K562 (cell line): ENCODE measurements around the gene ATXN7L1. TPM values are rescaled to one million over a fixed set of nuclear protein-coding genes. Genes with fewer than 3 reads are reported as not detected.
A peak's percentile ranks its signal among the peaks of the same experiment; 100 is the strongest.
"Not testable (repeated sequence)": the region's sequence is repeated elsewhere in the genome, so short reads cannot be mapped to it uniquely, and the experiment has no call there.

Experiments
- ATAC-seq: fragments of 200-7000 bp; cut with Tn5 transposase; 3 replicates; pipeline ENCODE4 v1.9.1; 2020; ENCODE audit warnings: moderate library complexity
- BruUV-seq: library from RNA; stranded (reverse); fragments of 400-500 nt; replicated peaks from 2 replicates; lab custom pipeline; 2021; lab: Mats Ljungman, UMichigan
- CTCF ChIA-PET: fragments of 300-600 bp; formaldehyde crosslinking; extraction: SDS; loops from one replicate; lab custom pipeline; 2021; ENCODE audit warnings: low intra/inter-chr PET ratio; lab: Yijun Ruan, JAX
- POLR2A ChIA-PET: fragments of 300-600, 350-650 bp; sonication (Branson Sonifier 250); formaldehyde crosslinking; extraction: SDS; loops from one replicate; lab custom pipeline; 2021; ENCODE audit warnings: antibody characterized with exemption, inconsistent platforms; lab: Yijun Ruan, JAX
- DNase-seq, 4 experiments: peaks; one replicate each; pipeline versions ENCODE4 v3.0.0 to v3.0.0-alpha.2; 2011 to 2018; ENCODE audit warnings: low spot score in 3 of 4, mixed read lengths in 3 of 4; ENCODE audit errors: extremely low read depth in 1 of 4
- FAIRE-seq: peaks from 2 replicates; lab custom pipeline; 2011; peaks lifted over from hg19 to GRCh38; lab: Jason Lieb, UNC
- H2AFZ ChIP-seq: 2 replicates; pipeline ENCODE4 v1.6.0; 2011; ENCODE audit warnings: low read depth, low read length, control low read depth, inconsistent platforms
- H3K27ac ChIP-seq: fragments of 200-600 bp; 3 replicates; pipeline ENCODE4 v1.8.0; 2011; ENCODE audit warnings: low read depth, mild to moderate bottlenecking, control low read depth, inconsistent platforms, low read length, moderate library complexity, mixed read lengths; ENCODE audit errors: extremely low read depth
- H3K27me3 ChIP-seq, 2 experiments: fragments of 300-600 bp in 1 of 2; 2 replicates in 1 of 2; 3 replicates in 1 of 2; pipeline versions ENCODE4 v1.6.0 to v1.8.0; 2011; ENCODE audit warnings: inconsistent platforms in 2 of 2, low read length in 2 of 2, mild to moderate bottlenecking in 1 of 2, mixed read lengths in 1 of 2, moderate library complexity in 1 of 2; ENCODE audit not compliant: control insufficient read depth in 2 of 2, insufficient read depth in 2 of 2
- H3K36me3 ChIP-seq: fragments of 300-600 bp; 3 replicates; pipeline ENCODE4 v1.8.0; 2011; ENCODE audit warnings: mild to moderate bottlenecking, low read length, inconsistent platforms; ENCODE audit not compliant: control insufficient read depth, insufficient read depth
- H3K4me1 ChIP-seq, 2 experiments: fragments of 200-600 bp in 1 of 2; replicated peaks in 1 of 2; 2 replicates in 1 of 2; 3 replicates in 1 of 2; pipeline versions ENCODE4 v1.5.1 to v1.8.0; 2011; ENCODE audit warnings: inconsistent platforms in 2 of 2, low read length in 2 of 2, mild to moderate bottlenecking in 1 of 2, mixed read lengths in 1 of 2, moderate library complexity in 1 of 2; ENCODE audit not compliant: control insufficient read depth in 2 of 2, insufficient read depth in 2 of 2
- H3K4me2 ChIP-seq: 2 replicates; pipeline ENCODE4 v1.6.1; 2011; ENCODE audit warnings: low read length, control low read depth, inconsistent platforms, mixed read lengths; ENCODE audit not compliant: insufficient read depth
- H3K4me3 ChIP-seq: fragments of 200-600 bp; sonication (generic), shearing (Covaris generic); 2 replicates; pipeline ENCODE4 v1.5.1; 2016; ENCODE audit warnings: control low read depth, inconsistent platforms
- H3K79me2 ChIP-seq: fragments of 200-600 bp; 3 replicates; pipeline ENCODE4 v1.8.0; 2011; ENCODE audit warnings: low read length, inconsistent platforms; ENCODE audit not compliant: control insufficient read depth, insufficient read depth
- H3K9ac ChIP-seq, 2 experiments: 2 replicates each; pipeline versions ENCODE4 v1.6.0 to v1.6.1; 2011; ENCODE audit warnings: low read depth in 2 of 2, low read length in 2 of 2, control low read depth in 1 of 2, inconsistent platforms in 1 of 2, mild to moderate bottlenecking in 1 of 2, mixed read lengths in 1 of 2; ENCODE audit not compliant: insufficient read depth in 1 of 2
- H3K9me1 ChIP-seq: one replicate; pipeline ENCODE4 v1.6.0; 2011; ENCODE audit warnings: inconsistent platforms, mild to moderate bottlenecking, low read length, moderate library complexity; ENCODE audit not compliant: control insufficient read depth, insufficient read depth
- H3K9me3 ChIP-seq: replicated peaks from 2 replicates; pipeline ENCODE4 v1.5.1; 2011; ENCODE audit warnings: low read depth, low read length, inconsistent platforms; ENCODE audit not compliant: control insufficient read depth, insufficient read depth
- H4K20me1 ChIP-seq: replicated peaks from 2 replicates; pipeline ENCODE4 v1.6.1; 2011; ENCODE audit warnings: low read length, inconsistent platforms, mixed read lengths; ENCODE audit not compliant: control insufficient read depth, insufficient read depth
- CBX5 ChIP-seq: IDR thresholded peaks from 2 replicates; pipeline ENCODE4 v1.6.1; 2014; ENCODE audit warnings: low read depth, borderline replicate concordance
- TRIM28 ChIP-seq: fragments of 450-650 bp; IDR thresholded peaks from 2 replicates; pipeline ENCODE4 v1.6.1; 2017
- ZFP36 ChIP-seq: fragments of 150-350 bp; IDR thresholded peaks from 2 replicates; pipeline ENCODE4 v1.6.1; 2018; ENCODE audit warnings: low read length, low read depth; ENCODE audit not compliant: partially characterized antibody
- ZNF431 ChIP-seq: sonication (generic); formaldehyde crosslinking; IDR thresholded peaks from 2 replicates; pipeline ENCODE4 v1.8.0; 2022; ENCODE audit warnings: mild to moderate bottlenecking, missing genetic modification reagents
- ZNF766 ChIP-seq: fragments of 200-800 bp; sonication (Bioruptor generic); conservative IDR thresholded peaks from 2 replicates; pipeline ENCODE4 v1.6.1; 2016; ENCODE audit warnings: missing genetic modification characterization, missing compliant biosample characterization
- whole genome bisulfite sequencing: fragments of 100-300 bp; shearing (Covaris generic); methylation state at CpG from one replicate; pipeline ENCODE4 v1.1.6; 2016; ENCODE audit warnings: low coverage, mixed read lengths; ENCODE audit not compliant: insufficient coverage; ENCODE audit errors: missing lambda C conversion rate; 5-methylcytosine and 5-hydroxymethylcytosine counted together
- in situ Hi-C: fragments of 300-500 bp; cut with MboI; formaldehyde crosslinking; loops from 4 replicates; pipeline ENCODE4 v1.15.0; 2018; ENCODE audit warnings: inconsistent platforms, mixed read lengths
- intact Hi-C: fragments of 100-400 bp; cut with micrococcal nuclease; formaldehyde crosslinking; loops from 2 replicates; pipeline ENCODE4 v1.14.2; 2022
- polyA plus RNA-seq, 8 experiments: library from polyadenylated mRNA; depleted of rRNA in 4 of 8; stranded (reverse) in 5 of 8; unstranded in 3 of 8; fragments of >200 nt; fragmentation: Nextera tagmentation in 2 of 8; fragmentation: Illumina TruSeq in 1 of 8; extraction: Ambion mirVana in 2 of 8; extraction: Trizol in 1 of 8; gene quantifications; 2 replicates each; pipeline versions ENCODE4 v1.2.1 to v1.2.3, GENCODE V29; 2011 to 2014; ENCODE audit warnings: inconsistent platforms in 1 of 8, missing spikeins in 1 of 8
- total RNA-seq, 7 experiments: library from RNA; depleted of rRNA in 6 of 7; stranded (reverse); fragments of >200 nt in 6 of 7; fragmentation: Illumina TruSeq in 2 of 7; extraction: Trizol in 2 of 7; gene quantifications; 2 replicates each; pipeline versions ENCODE4 v1.2.1 to v1.2.3, GENCODE V29; 2011 to 2021; ENCODE audit warnings: low replicate concordance in 1 of 7
- TF ChIP-seq, protein P1 (sequence below): fragments of 450-650 bp; IDR thresholded peaks from 2 replicates; pipeline ENCODE4 v1.6.1; 2018; ENCODE audit warnings: mild to moderate bottlenecking, low read depth; ENCODE audit not compliant: partially characterized antibody

ATXN7L1 gene
- total and polyA plus RNA-seq, 9 of the 15 experiments (the other 6 are each of a cell fraction or from before 2014, with no cell fraction given) = 6.6 to 13.7 (median 10.7) TPM

- H3K4me1 ChIP-seq, H3K4me3 ChIP-seq, in situ Hi-C loops, ATAC-seq, H4K20me1 ChIP-seq, CTCF ChIA-PET, H3K9me1 ChIP-seq, H3K9ac ChIP-seq, H3K27ac ChIP-seq, H3K36me3 ChIP-seq, intact Hi-C loops, BruUV-seq, H3K4me2 ChIP-seq, H3K27me3 ChIP-seq, DNase-seq, FAIRE-seq, H2AFZ ChIP-seq, H3K79me2 ChIP-seq, POLR2A ChIA-PET: not testable (repeated sequence)
- TF ChIP-seq ZNF431 (CRISPR knock-in tag) (peak; percentile 100), CBX5 (peak; percentile 66; the same call in 1 of the 2 replicates), ZNF766 (CRISPR knock-in tag) (peak; percentile 63), ZFP36 (peak; percentile 61), TRIM28 (0 out of 2 replicates have a peak, but pooled peaks have one; percentile 27)
- TF ChIP-seq, protein P1, sequence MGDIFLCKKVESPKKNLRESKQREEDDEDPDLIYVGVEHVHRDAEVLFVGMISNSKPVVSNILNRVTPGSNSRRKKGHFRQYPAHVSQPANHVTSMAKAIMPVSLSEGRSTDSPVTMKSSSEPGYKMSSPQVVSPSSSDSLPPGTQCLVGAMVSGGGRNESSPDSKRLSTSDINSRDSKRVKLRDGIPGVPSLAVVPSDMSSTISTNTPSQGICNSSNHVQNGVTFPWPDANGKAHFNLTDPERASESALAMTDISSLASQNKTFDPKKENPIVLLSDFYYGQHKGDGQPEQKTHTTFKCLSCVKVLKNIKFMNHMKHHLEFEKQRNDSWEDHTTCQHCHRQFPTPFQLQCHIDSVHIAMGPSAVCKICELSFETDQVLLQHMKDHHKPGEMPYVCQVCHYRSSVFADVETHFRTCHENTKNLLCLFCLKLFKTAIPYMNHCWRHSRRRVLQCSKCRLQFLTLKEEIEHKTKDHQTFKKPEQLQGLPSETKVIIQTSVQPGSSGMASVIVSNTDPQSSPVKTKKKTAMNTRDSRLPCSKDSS = peak; percentile 31
- 0% methylated on average over 4 of the region's 4 CpGs for WGBS
- H3K9me3 ChIP-seq = peaks cover 13% of the 10 kb centered on the region; the same call in 1 of the 2 replicates
These were observed 165.7 kb downstream of the ATXN7L1 start for GRCh38 chr7:105710720-105711119.
